Measurements from ENCODE around the gene PARP9. TPM values are rescaled to one million over a fixed set of nuclear protein-coding genes. Genes with fewer than 3 reads are reported as not detected.

PARP9 gene
- total and polyA plus RNA-seq, 2 of the 13 experiments (the other 11 are each of a cell fraction or from before 2014, with no cell fraction given) = 6.5 to 10.6 TPM

- peak; percentile 81 for TF ChIP-seq ZNF281 (CRISPR knock-in tag; IDR thresholded peaks at IDR 0.05; ENCODE audit: borderline replicate concordance)
- peak; percentile 86 for TF ChIP-seq ZBTB7A (CRISPR knock-in tag; IDR thresholded peaks at IDR 0.05)
- TF ChIP-seq MIER2 (CRISPR knock-in tag; IDR thresholded peaks at IDR 0.05) = no peak
- no peak for TF ChIP-seq ZNF207 (IDR thresholded peaks at IDR 0.05; ENCODE audit: borderline replicate concordance)
- no peak for TF ChIP-seq ZNF780A (CRISPR knock-in tag; IDR thresholded peaks at IDR 0.05)
- no peak for TF ChIP-seq ZBTB1 (CRISPR knock-in tag; IDR thresholded peaks at IDR 0.05; ENCODE audit: borderline replicate concordance)
- peak; percentile 94 for TF ChIP-seq ZNF704 (CRISPR knock-in tag; IDR thresholded peaks at IDR 0.05; ENCODE audit: borderline replicate concordance)
- peak; percentile 60; the same call in 1 of the 2 replicates for TF ChIP-seq ZNF703 (CRISPR knock-in tag; IDR thresholded peaks at IDR 0.05; ENCODE audit: borderline replicate concordance)
- no peak; the same call in 1 of the 2 replicates for TF ChIP-seq ZSCAN5A (CRISPR knock-in tag; IDR thresholded peaks at IDR 0.05; ENCODE audit: borderline replicate concordance)
- TF ChIP-seq ZFP62 (CRISPR knock-in tag; IDR thresholded peaks at IDR 0.05) = no peak
- TF ChIP-seq ZNF460 (CRISPR knock-in tag; IDR thresholded peaks at IDR 0.05; ENCODE audit: borderline replicate concordance) = peak; percentile 17; the same call in 1 of the 2 replicates
- no peak for TF ChIP-seq BCLAF1 (IDR thresholded peaks at IDR 0.05)
- TF ChIP-seq NR3C1 (CRISPR knock-in tag; IDR thresholded peaks at IDR 0.05) = no peak
- no peak for TF ChIP-seq EHMT2 (IDR thresholded peaks at IDR 0.05; ENCODE audit: borderline replicate concordance, low read depth, low read length)
- no peak for TF ChIP-seq GPBP1L1 (CRISPR knock-in tag; IDR thresholded peaks at IDR 0.05)
- no peak; the same call in 1 of the 2 replicates for TF ChIP-seq ATF3 (CRISPR knock-in tag; IDR thresholded peaks at IDR 0.05)
- TF ChIP-seq ZSCAN29 (CRISPR knock-in tag; conservative IDR thresholded peaks at IDR 0.05) = 0 out of 2 replicates have a peak, but pooled peaks have one; percentile 71
- TF ChIP-seq SMC3 (IDR thresholded peaks at IDR 0.05; ENCODE audit: low read length) = no peak
Observed at GRCh38 chr3:122564155-122564912, at the start of gene PARP9, which contains the start of gene DTX3L (continued).
